ENCODE results near the gene COASY. TPM values are rescaled to one million over a fixed set of nuclear protein-coding genes. Genes with fewer than 3 reads are reported as not detected.
A peak's percentile ranks its signal among the peaks of the same experiment; 100 is the strongest.
"Not testable (repeated sequence)": the region's sequence is repeated elsewhere in the genome, so short reads cannot be mapped to it uniquely, and the experiment has no call there.

The COASY gene
- total RNA-seq, 2 donors from 2014 or later: 24.1 to 60.6 TPM

- WGBS, 2 donors: 89 to 95% methylated on average over 14 of the region's 14 CpGs
- no peak overlapping the region for H3K4me3 ChIP-seq
- no peaks in the 10 kb centered on the region for H3K27me3 ChIP-seq
- H3K9me3 ChIP-seq: no peaks in the 10 kb centered on the region
- H3K27ac ChIP-seq: no peak overlapping the region
- peaks cover 30% of the 10 kb centered on the region for H3K4me1 ChIP-seq
- TF ChIP-seq POLR2A (IDR thresholded peaks at IDR 0.05) (no peak), CTCF (IDR thresholded peaks at IDR 0.05) (no peak)
- DNase-seq (no peak), ATAC-seq (no peak)
- intact Hi-C loops (cut with DNase I): no loop called here
- H3K36me3 ChIP-seq (replicated peaks in 1 of 2; ENCODE audit: insufficient read depth in 1 of 2, low read depth in 2 of 2): peaks cover 0 to 9% of the 10 kb centered on the region in 2 donors
Observed at GRCh38 chr17:42538482-42538881, 23.5 kb upstream of the COASY start.

- H3K36me3 ChIP-seq (replicated peaks in 1 of 2; ENCODE audit: insufficient read depth in 1 of 2, low read depth in 2 of 2); H3K9me3 ChIP-seq; intact Hi-C loops (cut with DNase I); ATAC-seq; H3K4me3 ChIP-seq; DNase-seq; H3K27ac ChIP-seq; H3K27me3 ChIP-seq: not testable (repeated sequence)
- WGBS, 2 donors: 93 to 95% methylated on average over 4 of the region's 4 CpGs
- H3K4me1 ChIP-seq: peaks cover 20% of the 10 kb centered on the region
Observed at GRCh38 chr17:42540558-42540957, 21.4 kb upstream of the COASY start.

GRCh38 chr17:42541041-42541833 is 20.7 kb upstream of the COASY start:
- intact Hi-C loops (cut with DNase I): no loop called here
- H3K4me1 ChIP-seq: peaks cover 16% of the 10 kb centered on the region
- no peaks in the 10 kb centered on the region for H3K9me3 ChIP-seq
- DNase-seq (peak in 1 of 4 donors; percentile 50), ATAC-seq (no peak)
- H3K4me3 ChIP-seq: no peak overlapping the region
- no peaks in the 10 kb centered on the region for H3K27me3 ChIP-seq
- 82 to 84% methylated on average over 16 to 17 of the region's 17 CpGs for WGBS, 2 donors
- TF ChIP-seq CTCF (IDR thresholded peaks at IDR 0.05) (no peak), POLR2A (IDR thresholded peaks at IDR 0.05) (no peak)
- peaks cover 0 to 9% of the 10 kb centered on the region in 2 donors for H3K36me3 ChIP-seq (replicated peaks in 1 of 2; ENCODE audit: insufficient read depth in 1 of 2, low read depth in 2 of 2)
- H3K27ac ChIP-seq: no peak overlapping the region

GRCh38 chr17:42543190-42544079 is 18.5 kb upstream of the COASY start:
- DNase-seq (peak in 1 of 4 donors; percentile 21), ATAC-seq (no peak)
- Histone ChIP-seq H3K4me1 (peaks cover 13% of the 10 kb centered on the region), H3K36me3 (replicated peaks in 1 of 2; ENCODE audit: insufficient read depth in 1 of 2, low read depth in 2 of 2) (peaks cover 0 to 9% of the 10 kb centered on the region in 2 donors), H3K4me3 (no peak overlapping the region), H3K9me3 (no peaks in the 10 kb centered on the region), H3K27ac (no peak overlapping the region), H3K27me3 (no peaks in the 10 kb centered on the region)
- intact Hi-C loops (cut with DNase I): no loop called here
- 89% methylated on average over 4 to 20 of the region's 39 CpGs for WGBS, 2 donors
- TF ChIP-seq POLR2A (IDR thresholded peaks at IDR 0.05) (no peak), CTCF (IDR thresholded peaks at IDR 0.05) (no peak)

- H3K36me3 ChIP-seq (replicated peaks in 1 of 2; ENCODE audit: insufficient read depth in 1 of 2, low read depth in 2 of 2): peaks cover 0 to 5% of the 10 kb centered on the region in 2 donors
- ATAC-seq: no peak
- no peak overlapping the region for H3K27ac ChIP-seq
- H3K27me3 ChIP-seq: no peaks in the 10 kb centered on the region
- no peak overlapping the region for H3K4me3 ChIP-seq
- H3K4me1 ChIP-seq: peaks cover 22% of the 10 kb centered on the region
- intact Hi-C loops (cut with DNase I): no loop called here
- TF ChIP-seq CTCF (IDR thresholded peaks at IDR 0.05) (no peak), POLR2A (IDR thresholded peaks at IDR 0.05) (no peak)
- H3K9me3 ChIP-seq: no peaks in the 10 kb centered on the region
- DNase-seq: no peak
- 69 to 78% methylated on average over 8 of the region's 8 CpGs for WGBS, 2 donors
Observed at GRCh38 chr17:42544874-42545283, 17.1 kb upstream of the COASY start.

- H3K36me3 ChIP-seq (replicated peaks in 1 of 2; ENCODE audit: insufficient read depth in 1 of 2, low read depth in 2 of 2); H3K4me3 ChIP-seq; H3K27ac ChIP-seq; intact Hi-C loops (cut with DNase I); H3K9me3 ChIP-seq; ATAC-seq; H3K27me3 ChIP-seq; DNase-seq: not testable (repeated sequence)
- WGBS, 2 donors: 84 to 89% methylated on average over 9 of the region's 9 CpGs
- H3K4me1 ChIP-seq: peaks cover 22% of the 10 kb centered on the region
Observed at GRCh38 chr17:42545755-42546505, 16.0 kb upstream of the COASY start.
